Bladder microvascular endothelial cell (primary cell): ENCODE results near the gene TRIP10. TPM values are rescaled to one million over a fixed set of nuclear protein-coding genes. Genes with fewer than 3 reads are reported as not detected.

Source experiments
- total RNA-seq: library from RNA; depleted of rRNA; stranded (reverse); fragments of >200 nt; gene quantifications from 2 replicates; pipeline ENCODE4 v1.2.3, GENCODE V29; 2014

TRIP10 gene, protein sequence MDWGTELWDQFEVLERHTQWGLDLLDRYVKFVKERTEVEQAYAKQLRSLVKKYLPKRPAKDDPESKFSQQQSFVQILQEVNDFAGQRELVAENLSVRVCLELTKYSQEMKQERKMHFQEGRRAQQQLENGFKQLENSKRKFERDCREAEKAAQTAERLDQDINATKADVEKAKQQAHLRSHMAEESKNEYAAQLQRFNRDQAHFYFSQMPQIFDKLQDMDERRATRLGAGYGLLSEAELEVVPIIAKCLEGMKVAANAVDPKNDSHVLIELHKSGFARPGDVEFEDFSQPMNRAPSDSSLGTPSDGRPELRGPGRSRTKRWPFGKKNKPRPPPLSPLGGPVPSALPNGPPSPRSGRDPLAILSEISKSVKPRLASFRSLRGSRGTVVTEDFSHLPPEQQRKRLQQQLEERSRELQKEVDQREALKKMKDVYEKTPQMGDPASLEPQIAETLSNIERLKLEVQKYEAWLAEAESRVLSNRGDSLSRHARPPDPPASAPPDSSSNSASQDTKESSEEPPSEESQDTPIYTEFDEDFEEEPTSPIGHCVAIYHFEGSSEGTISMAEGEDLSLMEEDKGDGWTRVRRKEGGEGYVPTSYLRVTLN
- 30.5 and 35.8 TPM in 2 replicates for total RNA-seq

GRCh38 chr19:6739390-6739882 is at the start of gene TRIP10:
TRIP10 (plus strand) TSS chr19:6739680; CDS start chr19:6739762, 82 bp downstream.

DNA sequence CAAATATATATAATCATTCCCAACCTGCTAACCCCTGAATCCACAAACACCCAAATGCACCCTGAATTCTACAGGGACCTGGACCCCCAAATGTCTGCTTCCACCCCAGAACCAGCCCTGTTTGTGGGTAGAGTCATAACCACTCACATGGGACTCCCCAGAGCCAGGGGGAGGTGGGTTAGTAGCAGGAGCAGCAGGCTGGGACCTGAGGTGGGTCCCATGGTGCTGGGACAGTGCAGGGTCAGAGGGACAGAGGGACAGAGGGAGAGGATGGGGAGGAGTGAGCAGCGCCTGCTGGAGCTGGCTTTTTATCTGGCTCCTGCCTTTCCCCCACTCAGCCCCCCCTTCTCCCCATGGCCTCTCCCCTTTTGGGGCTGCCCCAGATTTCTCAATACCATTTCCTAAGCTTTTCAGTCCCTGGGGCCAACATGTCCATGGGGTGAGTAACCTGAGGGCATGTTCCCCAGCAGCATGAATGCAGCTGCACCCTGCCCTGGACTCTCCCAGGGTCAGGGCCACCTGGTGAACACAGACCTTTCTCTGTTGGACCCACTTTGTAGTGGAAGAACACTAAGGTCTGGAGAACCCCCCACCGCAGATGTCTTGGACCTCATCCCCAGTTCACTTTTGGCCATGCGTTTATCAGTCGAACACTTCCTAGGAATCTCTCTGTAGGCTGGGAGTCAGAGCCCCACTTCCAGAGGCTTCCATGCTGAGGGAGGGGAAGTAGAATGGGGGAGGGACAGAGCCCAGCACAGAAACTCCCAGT is 18.9 kb upstream of the TRIP10 start, which contains the start of gene C3:
TSS of gene C3 (minus strand) at position 282 of the 769 bp plus-strand sequence. CDS start at position 221, 61 bp downstream.

GRCh38 chr19:6737284-6737872 is 2.1 kb upstream of the TRIP10 start, which contains the start of gene GPR108:
GPR108 (minus strand) TSS chr19:6737580; CDS start chr19:6737576, 4 bp downstream.

GRCh38 chr19:6767357-6768235 is 28.1 kb downstream of the TRIP10 start, which contains the start of gene SH2D3A:
SH2D3A (minus strand) TSS chr19:6767435; CDS start chr19:6763748, 3,687 bp downstream.

DNA sequence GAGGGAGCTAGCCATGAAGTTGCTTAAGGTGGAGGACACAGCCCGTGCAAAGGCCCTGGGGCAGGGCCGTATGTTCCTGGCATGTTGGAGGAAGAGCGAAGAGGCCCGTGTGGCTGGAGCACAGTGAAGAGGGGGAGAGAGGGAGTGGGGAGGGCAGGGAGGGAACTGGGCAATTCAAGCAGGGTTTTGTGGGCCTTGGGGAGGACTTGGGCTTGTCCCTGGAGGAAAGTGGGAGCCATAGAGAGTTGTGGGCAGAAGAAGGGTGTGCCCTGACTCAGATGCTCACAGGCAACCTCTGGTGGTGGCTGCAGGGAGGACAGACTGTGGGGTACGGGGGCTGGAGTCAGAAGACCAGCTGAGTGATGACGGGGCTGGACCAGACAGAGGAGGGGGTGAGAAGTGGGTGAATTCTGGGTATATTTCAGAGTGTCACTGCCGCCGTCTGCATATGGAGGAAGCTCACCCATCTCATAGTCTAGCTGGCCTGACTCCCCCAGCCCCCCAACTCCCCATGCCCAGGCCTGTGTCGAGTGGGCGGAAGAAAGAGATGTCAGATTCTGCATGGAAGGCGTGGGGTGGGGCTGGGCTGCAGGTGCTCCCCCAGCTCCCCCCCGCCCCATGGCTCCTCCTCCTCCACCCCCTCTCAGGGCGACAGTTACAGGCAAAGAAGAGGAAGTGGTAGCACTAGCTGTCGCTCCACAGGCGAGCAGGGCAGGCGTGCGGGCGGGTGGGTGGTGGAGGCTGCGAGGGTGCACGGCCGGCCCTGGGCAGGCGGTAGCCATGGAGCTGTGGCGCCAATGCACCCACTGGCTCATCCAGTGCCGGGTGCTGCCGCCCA is 32.8 kb downstream of the TRIP10 start, which contains the start of gene VAV1:
TSS of gene VAV1 (plus strand) at position 681 of the 838 bp plus-strand sequence. CDS start at position 781, 100 bp downstream.

Other genes with a start within 250 kb of the TRIP10 start
- not detected in 2 replicates for gene TUBB4A, start 237.4 kb upstream of the TRIP10 start, total RNA-seq
- 0.32 and 0.69 TPM in 2 replicates for gene TNFSF9, start 208.7 kb upstream of the TRIP10 start, total RNA-seq
- 0.25 TPM in 1 of 2 replicates, not detected in the other for gene CD70, start 148.5 kb upstream of the TRIP10 start, total RNA-seq
- not detected in 2 replicates for gene TNFSF14, start 69.5 kb upstream of the TRIP10 start, total RNA-seq
- gene C3, start 19.0 kb upstream of the TRIP10 start, total RNA-seq, result under 0.01 and 4.5 TPM in 2 replicates
- gene GPR108, start 2.1 kb upstream of the TRIP10 start, total RNA-seq, result 39.7 and 59.5 TPM in 2 replicates
- 0.32 and 2.0 TPM in 2 replicates for gene SH2D3A, start 27.8 kb downstream of the TRIP10 start, total RNA-seq
- not detected in 2 replicates for gene VAV1, start 33.0 kb downstream of the TRIP10 start, total RNA-seq
- not detected in 2 replicates for gene ADGRE1, start 147.9 kb downstream of the TRIP10 start, total RNA-seq